HEK293 (cell line): Measurements from ENCODE around the gene C2orf76.
A peak's percentile ranks its signal among the peaks of the same experiment; 100 is the strongest.

Source experiments
- CTCF ChIA-PET: fragments of 350-600 bp; formaldehyde crosslinking; extraction: SDS; loops from one replicate; lab custom pipeline; 2021; ENCODE audit warnings: antibody characterized with exemption; lab: Yijun Ruan, JAX
- POLR2A ChIA-PET: fragments of 300-600 bp; formaldehyde crosslinking; extraction: SDS; loops from one replicate; lab custom pipeline; 2020; ENCODE audit warnings: antibody characterized with exemption, inconsistent platforms; lab: Yijun Ruan, JAX
- H3K27ac ChIP-seq: fragments of 200-500 bp; sonication (Bioruptor generic); 2 replicates; pipeline ENCODE4 v1.5.1; 2014; ENCODE audit warnings: low read depth, low read length, control low read depth, inconsistent platforms; ENCODE audit errors: extremely low read depth
- H3K36me3 ChIP-seq, 2 experiments: fragments of 200-500 bp in 1 of 2; sonication (Bioruptor generic) in 1 of 2; 1 replicate in 1 of 2; 2 replicates in 1 of 2; pipeline ENCODE4 v1.5.1; 2014 to 2017; ENCODE audit warnings: inconsistent platforms in 2 of 2, low read length in 2 of 2; ENCODE audit not compliant: control insufficient read depth in 2 of 2, insufficient read depth in 1 of 2
- H3K4me1 ChIP-seq: fragments of 200-500 bp; sonication (Bioruptor generic); 2 replicates; pipeline ENCODE4 v1.5.1; 2014; ENCODE audit warnings: mild to moderate bottlenecking, low read length, inconsistent platforms; ENCODE audit not compliant: control insufficient read depth, insufficient read depth
- H3K4me3 ChIP-seq: 2 replicates; pipeline ENCODE4 v1.5.1; 2011; ENCODE audit warnings: low read depth, mild to moderate bottlenecking, control low read depth, low read length, moderate library complexity
- H3K9me3 ChIP-seq: fragments of 200-500 bp; sonication (Bioruptor generic); 2 replicates; pipeline ENCODE4 v1.5.1; 2014; ENCODE audit warnings: low read depth, low read length, inconsistent platforms; ENCODE audit not compliant: control insufficient read depth, insufficient read depth
- GFI1B ChIP-seq: fragments of 450-650 bp; formaldehyde crosslinking; IDR thresholded peaks from 2 replicates; pipeline ENCODE4 v1.5.1; 2016; ENCODE audit warnings: missing biosample characterization, missing genetic modification characterization
- GLIS1 ChIP-seq: fragments of 450-650 bp; formaldehyde crosslinking; IDR thresholded peaks from 2 replicates; pipeline ENCODE4 v1.5.1; 2016; ENCODE audit warnings: missing biosample characterization, missing genetic modification characterization
- MZF1 ChIP-seq: fragments of 450-650 bp; formaldehyde crosslinking; IDR thresholded peaks from 2 replicates; pipeline ENCODE4 v1.5.1; 2017; ENCODE audit warnings: missing biosample characterization, missing genetic modification characterization, borderline replicate concordance
- PATZ1 ChIP-seq: fragments of 450-650 bp; formaldehyde crosslinking; IDR thresholded peaks from 2 replicates; pipeline ENCODE4 v1.5.1; 2016; ENCODE audit warnings: missing biosample characterization, missing genetic modification characterization
- SCRT1 ChIP-seq: fragments of 450-650 bp; formaldehyde crosslinking; IDR thresholded peaks from 2 replicates; pipeline ENCODE4 v1.5.1; 2016; ENCODE audit warnings: missing biosample characterization, missing genetic modification characterization, borderline replicate concordance
- SP2 ChIP-seq: fragments of 450-650 bp; formaldehyde crosslinking; IDR thresholded peaks from 2 replicates; pipeline ENCODE4 v1.5.1; 2016; ENCODE audit warnings: missing biosample characterization, missing genetic modification characterization
- ZFHX2 ChIP-seq: fragments of 450-650 bp; formaldehyde crosslinking; conservative IDR thresholded peaks from 2 replicates; pipeline ENCODE4 v1.5.1; 2016; ENCODE audit warnings: missing biosample characterization, missing genetic modification characterization
- ZIC2 ChIP-seq: fragments of 450-650 bp; formaldehyde crosslinking; IDR thresholded peaks from 2 replicates; pipeline ENCODE4 v1.5.1; 2016; ENCODE audit warnings: missing biosample characterization, missing genetic modification characterization
- ZNF140 ChIP-seq: fragments of 450-650 bp; formaldehyde crosslinking; IDR thresholded peaks from 2 replicates; pipeline ENCODE4 v1.5.1; 2016; ENCODE audit warnings: missing biosample characterization, missing genetic modification characterization
- ZNF148 ChIP-seq: fragments of 450-650 bp; formaldehyde crosslinking; IDR thresholded peaks from 2 replicates; pipeline ENCODE4 v1.5.0; 2017; ENCODE audit warnings: missing biosample characterization, missing genetic modification characterization, borderline replicate concordance
- ZNF211 ChIP-seq: fragments of 450-650 bp; formaldehyde crosslinking; IDR thresholded peaks from 2 replicates; pipeline ENCODE4 v1.5.1; 2016; ENCODE audit warnings: low read depth, missing biosample characterization, missing genetic modification characterization
- ZNF335 ChIP-seq: fragments of 450-650 bp; formaldehyde crosslinking; conservative IDR thresholded peaks from 2 replicates; pipeline ENCODE4 v1.5.1; 2016; ENCODE audit warnings: missing biosample characterization, missing genetic modification characterization
- ZNF350 ChIP-seq: fragments of 450-650 bp; formaldehyde crosslinking; IDR thresholded peaks from 2 replicates; pipeline ENCODE4 v1.5.0; 2017; ENCODE audit warnings: missing biosample characterization, mild to moderate bottlenecking, missing genetic modification characterization
- ZNF362 ChIP-seq: fragments of 450-650 bp; formaldehyde crosslinking; IDR thresholded peaks from 2 replicates; pipeline ENCODE4 v1.5.1; 2016; ENCODE audit warnings: missing biosample characterization, missing genetic modification characterization
- ZNF521 ChIP-seq: fragments of 450-650 bp; formaldehyde crosslinking; IDR thresholded peaks from 2 replicates; pipeline ENCODE4 v1.5.1; 2017; ENCODE audit warnings: missing biosample characterization, mild to moderate bottlenecking, missing genetic modification characterization
- ZNF580 ChIP-seq: fragments of 450-650 bp; formaldehyde crosslinking; IDR thresholded peaks from 2 replicates; pipeline ENCODE4 v1.5.1; 2016; ENCODE audit warnings: missing biosample characterization, missing genetic modification characterization
- ZNF654 ChIP-seq: fragments of 450-650 bp; formaldehyde crosslinking; IDR thresholded peaks from 2 replicates; pipeline ENCODE4 v1.5.1; 2016; ENCODE audit warnings: low read depth, missing biosample characterization, missing genetic modification characterization
- ZNF701 ChIP-seq: fragments of 450-650 bp; formaldehyde crosslinking; IDR thresholded peaks from 2 replicates; pipeline ENCODE4 v1.5.1; 2016; ENCODE audit warnings: missing biosample characterization, missing genetic modification characterization
- ZSCAN23 ChIP-seq: fragments of 450-650 bp; formaldehyde crosslinking; IDR thresholded peaks from 2 replicates; pipeline ENCODE4 v1.5.1; 2016; ENCODE audit warnings: missing biosample characterization, missing genetic modification characterization
- TF ChIP-seq, protein P1 (sequence below): fragments of 450-650 bp; formaldehyde crosslinking; IDR thresholded peaks from 2 replicates; pipeline ENCODE4 v1.5.1; 2016; ENCODE audit warnings: missing biosample characterization, missing genetic modification characterization, borderline replicate concordance
- TF ChIP-seq, protein P2 (sequence below): fragments of 450-650 bp; formaldehyde crosslinking; IDR thresholded peaks from 2 replicates; pipeline ENCODE4 v1.5.1; 2016; ENCODE audit warnings: missing biosample characterization, missing genetic modification characterization
- TF ChIP-seq, protein P3 (sequence below): fragments of 450-650 bp; formaldehyde crosslinking; IDR thresholded peaks from 2 replicates; pipeline ENCODE4 v1.5.1; 2016; ENCODE audit warnings: missing biosample characterization, missing genetic modification characterization

C2orf76 gene

DNA sequence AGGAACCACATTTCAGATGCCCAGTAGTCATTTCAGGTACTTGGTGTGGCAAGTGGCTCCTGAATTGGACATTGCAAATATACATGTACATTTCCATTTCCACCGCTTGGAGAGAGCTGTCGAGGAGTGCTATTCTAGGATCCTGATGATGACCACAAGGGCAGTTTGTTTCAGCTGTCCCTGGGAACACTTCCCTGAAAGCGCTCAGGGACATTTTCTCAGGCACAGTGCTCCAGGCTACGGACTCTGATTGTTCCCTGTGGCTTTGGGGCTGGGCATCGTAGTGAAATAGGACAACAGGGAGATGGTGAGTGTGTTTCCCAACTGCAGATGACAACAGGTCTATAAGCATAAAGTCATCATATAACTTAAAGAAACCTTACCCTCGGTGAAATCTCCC lies 3.2 kb upstream of the C2orf76 start:
- no peak for TF ChIP-seq ZNF211 (tag by site-specific recombination)
- TF ChIP-seq ZNF521 (tag by site-specific recombination), result no peak
- no peak for TF ChIP-seq ZNF701
- TF ChIP-seq ZNF654 (tag by site-specific recombination), result no peak
- TF ChIP-seq SP2 (tag by site-specific recombination), result no peak
- no peak for TF ChIP-seq MZF1 (tag by site-specific recombination)
- TF ChIP-seq, all 188 proteins: peak for 0
- no peak overlapping the region for H3K4me3 ChIP-seq
- ChIA-PET CTCF (no interaction called here), POLR2A (no interaction called here)
- no peaks in the 10 kb centered on the region; the same call in 1 of the 2 replicates for H3K4me1 ChIP-seq
- H3K27ac ChIP-seq, result no peak overlapping the region
- peaks cover 13 to 56% of the 10 kb centered on the region in 2 experiments; a peak in 2 of 3 replicates for H3K36me3 ChIP-seq
- H3K9me3 ChIP-seq, result no peaks in the 10 kb centered on the region

GRCh38 chr2:119367472-119368099 lies 952 bp upstream of the C2orf76 start:
- no peaks in the 10 kb centered on the region; the same call in 1 of the 2 replicates for H3K4me1 ChIP-seq
- peak overlapping the region; percentile 67 for H3K4me3 ChIP-seq
- H3K36me3 ChIP-seq, result peaks cover 13 to 45% of the 10 kb centered on the region in 2 experiments; a peak in 2 of 3 replicates
- no peaks in the 10 kb centered on the region for H3K9me3 ChIP-seq
- peak overlapping the region; percentile 65; the same call in 1 of the 2 replicates for H3K27ac ChIP-seq
- ChIA-PET CTCF (interaction anchor here (0.6 to 1.0 kb wide), 3 partner anchors 18 to 1700 kb away, joined by 3 to 4 read pairs (median 4); no protein-coding TSS in a partner anchor), POLR2A (interaction anchor here (0.8 to 2.1 kb wide), 9 partner anchors 10 to 311 kb away, joined by 3 to 14 read pairs (median 5); partner anchors contain the start of gene TMEM177)
- TF ChIP-seq GFI1B (tag by site-specific recombination) (no peak), ZSCAN23 (no peak), PATZ1 (peak; percentile 36; the same call in 1 of the 2 replicates), ZIC2 (peak; percentile 36; the same call in 1 of the 2 replicates), ZNF148 (no peak), SCRT1 (tag by site-specific recombination) (no peak), ZNF140 (tag by site-specific recombination) (no peak), ZNF580 (tag by site-specific recombination) (no peak), ZFHX2 (no peak), ZNF362 (tag by site-specific recombination) (no peak), ZNF335 (tag by site-specific recombination) (0 out of 2 replicates have a peak, but pooled peaks have one; percentile 33), ZNF350 (tag by site-specific recombination) (no peak), GLIS1 (tag by site-specific recombination) (peak; percentile 53; the same call in 1 of the 2 replicates)
- TF ChIP-seq, protein P1, sequence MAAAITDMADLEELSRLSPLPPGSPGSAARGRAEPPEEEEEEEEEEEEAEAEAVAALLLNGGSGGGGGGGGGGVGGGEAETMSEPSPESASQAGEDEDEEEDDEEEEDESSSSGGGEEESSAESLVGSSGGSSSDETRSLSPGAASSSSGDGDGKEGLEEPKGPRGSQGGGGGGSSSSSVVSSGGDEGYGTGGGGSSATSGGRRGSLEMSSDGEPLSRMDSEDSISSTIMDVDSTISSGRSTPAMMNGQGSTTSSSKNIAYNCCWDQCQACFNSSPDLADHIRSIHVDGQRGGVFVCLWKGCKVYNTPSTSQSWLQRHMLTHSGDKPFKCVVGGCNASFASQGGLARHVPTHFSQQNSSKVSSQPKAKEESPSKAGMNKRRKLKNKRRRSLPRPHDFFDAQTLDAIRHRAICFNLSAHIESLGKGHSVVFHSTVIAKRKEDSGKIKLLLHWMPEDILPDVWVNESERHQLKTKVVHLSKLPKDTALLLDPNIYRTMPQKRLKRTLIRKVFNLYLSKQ (tag by site-specific recombination), result no peak
- TF ChIP-seq, protein P2, sequence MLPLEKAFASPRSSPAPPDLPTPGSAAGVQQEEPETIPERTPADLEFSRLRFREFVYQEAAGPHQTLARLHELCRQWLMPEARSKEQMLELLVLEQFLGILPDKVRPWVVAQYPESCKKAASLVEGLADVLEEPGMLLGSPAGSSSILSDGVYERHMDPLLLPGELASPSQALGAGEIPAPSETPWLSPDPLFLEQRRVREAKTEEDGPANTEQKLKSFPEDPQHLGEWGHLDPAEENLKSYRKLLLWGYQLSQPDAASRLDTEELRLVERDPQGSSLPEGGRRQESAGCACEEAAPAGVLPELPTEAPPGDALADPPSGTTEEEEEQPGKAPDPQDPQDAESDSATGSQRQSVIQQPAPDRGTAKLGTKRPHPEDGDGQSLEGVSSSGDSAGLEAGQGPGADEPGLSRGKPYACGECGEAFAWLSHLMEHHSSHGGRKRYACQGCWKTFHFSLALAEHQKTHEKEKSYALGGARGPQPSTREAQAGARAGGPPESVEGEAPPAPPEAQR (tag by site-specific recombination), result no peak
- TF ChIP-seq, protein P3, sequence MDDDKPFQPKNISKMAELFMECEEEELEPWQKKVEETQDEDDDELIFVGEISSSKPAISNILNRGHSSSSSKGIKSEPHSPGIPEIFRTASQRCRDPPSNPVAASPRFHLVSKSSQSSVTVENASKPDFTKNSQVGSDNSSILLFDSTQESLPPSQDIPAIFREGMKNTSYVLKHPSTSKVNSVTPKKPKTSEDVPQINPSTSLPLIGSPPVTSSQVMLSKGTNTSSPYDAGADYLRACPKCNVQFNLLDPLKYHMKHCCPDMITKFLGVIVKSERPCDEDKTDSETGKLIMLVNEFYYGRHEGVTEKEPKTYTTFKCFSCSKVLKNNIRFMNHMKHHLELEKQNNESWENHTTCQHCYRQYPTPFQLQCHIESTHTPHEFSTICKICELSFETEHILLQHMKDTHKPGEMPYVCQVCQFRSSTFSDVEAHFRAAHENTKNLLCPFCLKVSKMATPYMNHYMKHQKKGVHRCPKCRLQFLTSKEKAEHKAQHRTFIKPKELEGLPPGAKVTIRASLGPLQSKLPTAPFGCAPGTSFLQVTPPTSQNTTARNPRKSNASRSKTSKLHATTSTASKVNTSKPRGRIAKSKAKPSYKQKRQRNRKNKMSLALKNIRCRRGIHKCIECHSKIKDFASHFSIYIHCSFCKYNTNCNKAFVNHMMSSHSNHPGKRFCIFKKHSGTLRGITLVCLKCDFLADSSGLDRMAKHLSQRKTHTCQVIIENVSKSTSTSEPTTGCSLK (tag by site-specific recombination), result no peak
